ENCODE measurements around the gene GPR153.
"Not testable (repeated sequence)": the region's sequence is repeated elsewhere in the genome, so short reads cannot be mapped to it uniquely, and the experiment has no call there.

The GPR153 gene

GRCh38 chr1:6260961-6261614 lies at the start of gene GPR153:
Gene GPR153 (minus strand): TSS chr1:6261098. CDS start chr1:6254905, 6,193 bp downstream.
- DNase-seq: peak; percentile 34

DNA sequence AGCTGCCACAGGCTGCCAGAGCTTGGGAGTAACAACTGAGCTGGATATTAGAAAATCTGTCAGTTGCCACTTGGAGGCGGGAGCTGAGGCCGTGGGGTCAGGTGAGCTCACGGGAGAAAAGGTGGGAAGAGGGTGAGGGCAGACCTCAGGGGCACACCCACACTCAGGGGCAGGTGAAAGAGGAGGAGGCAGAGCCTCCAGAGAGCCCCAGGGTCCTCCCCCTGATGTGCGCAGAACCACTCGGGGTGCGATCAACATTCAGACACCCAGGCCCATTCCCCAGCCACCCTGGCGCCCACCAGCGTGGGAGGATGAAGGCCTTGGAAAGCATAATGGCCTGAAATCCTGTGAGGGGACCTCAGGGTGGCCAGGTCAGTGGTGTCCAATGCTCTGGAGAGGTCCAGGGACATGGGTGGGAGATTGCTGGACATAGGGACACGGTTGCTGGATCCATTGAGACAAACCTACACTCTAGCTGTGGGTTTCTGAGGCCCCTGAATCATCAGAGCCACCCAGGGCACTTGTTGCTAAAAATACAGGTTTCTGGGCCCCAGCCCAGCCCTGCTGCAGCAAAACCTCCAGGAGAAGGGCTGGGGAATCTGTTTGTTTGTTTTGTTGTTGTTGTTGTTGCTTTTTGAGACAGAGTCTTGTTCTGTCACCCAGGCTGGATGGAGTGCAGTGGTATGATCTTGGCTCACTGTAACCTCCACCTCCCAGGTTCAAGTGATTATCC lies 49.4 kb upstream of the GPR153 start:
- DNase-seq: no peak

- DNase-seq: no peak
Measured at GRCh38 chr1:6309564-6309963, 48.7 kb upstream of the GPR153 start.

- DNase-seq: no peak
Measured at GRCh38 chr1:6308449-6308848, 47.6 kb upstream of the GPR153 start.

GRCh38 chr1:6307682-6308081 lies 46.8 kb upstream of the GPR153 start:
- not testable (repeated sequence) for DNase-seq

DNA sequence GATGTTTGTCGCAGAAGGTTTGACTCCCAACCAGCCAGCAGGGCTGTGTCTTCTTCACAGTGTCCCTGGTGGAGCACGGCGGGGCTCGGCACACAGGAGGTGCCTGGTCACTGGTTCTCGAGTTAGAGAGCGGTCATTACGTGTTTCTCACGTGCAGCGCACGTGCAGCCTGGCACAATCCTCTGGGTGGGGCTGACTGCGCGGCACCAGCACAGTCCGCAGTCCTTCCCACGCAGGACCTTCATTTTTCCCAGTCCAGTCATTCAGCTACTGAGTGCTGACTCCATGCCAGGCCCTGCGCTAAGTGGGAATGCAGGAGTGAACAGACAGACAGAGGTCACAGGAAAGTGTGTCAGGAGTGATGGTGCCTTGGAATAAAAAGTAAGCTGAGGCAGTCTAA lies 46.2 kb upstream of the GPR153 start:
- DNase-seq: no peak

GRCh38 chr1:6303397-6304012 lies 42.6 kb upstream of the GPR153 start:
- no peak for DNase-seq

DNA sequence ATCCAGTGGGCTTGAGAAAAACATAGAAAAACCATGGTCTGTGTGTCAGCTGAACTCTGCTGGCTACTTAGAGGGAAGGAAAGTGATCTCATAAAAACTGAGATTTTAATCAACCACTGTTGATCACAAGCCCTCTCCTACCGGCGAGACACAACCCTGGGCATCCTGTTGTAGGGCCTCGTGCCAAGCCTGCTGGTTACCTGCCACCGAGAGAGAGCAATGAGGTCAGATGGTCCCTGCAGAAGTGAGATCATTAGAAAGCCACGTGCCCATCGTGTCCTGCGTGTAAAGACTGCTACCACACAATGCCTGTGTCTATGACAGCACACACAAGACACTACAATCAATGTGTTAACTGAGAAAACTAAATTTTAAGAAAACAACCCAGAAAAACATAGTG lies 41.7 kb upstream of the GPR153 start:
- DNase-seq: no peak

DNA sequence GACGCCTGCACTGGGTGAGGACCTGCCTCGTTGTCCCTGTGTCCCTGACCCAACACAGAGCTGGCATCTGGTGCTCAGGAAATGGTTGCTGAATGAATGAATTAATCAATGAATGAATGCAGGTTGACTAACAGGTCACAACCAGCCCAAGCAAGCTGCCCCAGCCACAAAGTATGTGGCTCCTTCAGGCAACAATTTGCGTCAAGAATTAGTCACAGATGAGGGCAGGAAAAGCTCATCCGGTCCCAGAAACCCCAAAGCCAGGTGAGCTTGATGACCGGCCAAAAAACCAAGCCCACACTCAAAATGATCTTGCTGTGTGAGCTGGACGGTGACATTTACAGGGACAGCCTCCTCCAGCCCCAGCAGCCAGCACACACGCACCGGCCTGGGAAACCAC lies 40.6 kb upstream of the GPR153 start:
- no peak for DNase-seq

DNA sequence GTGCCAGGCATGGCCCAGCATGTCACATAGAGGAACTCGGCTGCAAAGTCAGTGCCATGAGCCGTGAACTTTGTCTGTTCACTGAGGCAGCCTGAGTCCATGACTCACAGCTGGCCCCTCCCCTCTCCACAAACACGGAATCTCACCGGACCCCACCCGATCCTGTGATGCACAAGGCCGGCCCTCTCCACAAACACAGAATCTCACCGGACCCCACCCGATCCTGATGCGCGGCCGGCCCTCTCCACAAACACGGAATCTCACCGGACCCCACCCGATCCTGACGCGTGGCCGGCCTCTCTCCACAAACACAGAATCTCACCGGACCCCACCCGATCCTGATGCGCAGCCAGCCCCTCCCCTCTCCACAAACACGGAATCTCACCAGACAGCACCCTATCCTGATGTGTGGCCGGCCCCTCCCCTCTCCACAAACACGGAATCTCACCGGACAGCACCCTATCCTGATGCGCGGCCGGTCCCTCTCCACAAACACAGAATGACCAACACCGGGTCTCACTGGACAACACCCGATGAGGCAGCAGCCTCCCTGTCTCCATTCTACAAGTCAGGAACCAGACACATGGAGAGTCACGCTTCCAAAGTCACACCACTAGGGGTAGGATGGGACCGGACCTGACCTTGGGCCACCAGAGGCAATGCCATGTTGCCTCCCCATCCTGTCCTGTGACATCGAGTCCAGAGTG lies 39.6 kb upstream of the GPR153 start:
- no peak for DNase-seq

DNA sequence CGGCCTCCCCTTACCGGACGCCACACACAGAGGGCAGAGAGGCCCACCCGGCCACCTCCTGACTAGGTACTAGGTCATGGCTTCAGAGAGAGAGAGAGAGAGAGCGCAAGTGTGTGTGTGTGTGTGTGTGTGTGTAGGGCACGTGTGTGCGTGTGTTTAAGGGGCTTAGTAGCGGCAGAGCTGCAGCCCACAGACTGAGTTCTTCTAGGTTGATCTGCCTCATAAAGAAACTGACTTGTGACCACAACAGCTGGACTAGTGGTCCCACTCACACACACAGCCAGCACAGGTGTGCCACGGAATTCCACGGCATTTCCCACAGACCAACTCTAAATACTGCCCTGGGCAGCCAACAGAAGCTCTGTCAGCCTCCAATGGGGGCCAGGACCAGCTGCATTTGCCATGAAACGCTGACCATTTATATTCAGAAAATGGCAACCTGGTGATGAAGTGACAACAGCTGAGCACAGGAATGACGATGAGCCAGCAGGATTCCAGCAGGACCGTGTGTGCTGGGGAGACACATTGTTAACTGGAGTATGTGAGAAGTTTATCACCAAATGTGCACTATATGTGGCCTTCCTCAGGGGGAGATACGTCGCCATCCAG lies 38.8 kb upstream of the GPR153 start:
- DNase-seq: no peak

DNA sequence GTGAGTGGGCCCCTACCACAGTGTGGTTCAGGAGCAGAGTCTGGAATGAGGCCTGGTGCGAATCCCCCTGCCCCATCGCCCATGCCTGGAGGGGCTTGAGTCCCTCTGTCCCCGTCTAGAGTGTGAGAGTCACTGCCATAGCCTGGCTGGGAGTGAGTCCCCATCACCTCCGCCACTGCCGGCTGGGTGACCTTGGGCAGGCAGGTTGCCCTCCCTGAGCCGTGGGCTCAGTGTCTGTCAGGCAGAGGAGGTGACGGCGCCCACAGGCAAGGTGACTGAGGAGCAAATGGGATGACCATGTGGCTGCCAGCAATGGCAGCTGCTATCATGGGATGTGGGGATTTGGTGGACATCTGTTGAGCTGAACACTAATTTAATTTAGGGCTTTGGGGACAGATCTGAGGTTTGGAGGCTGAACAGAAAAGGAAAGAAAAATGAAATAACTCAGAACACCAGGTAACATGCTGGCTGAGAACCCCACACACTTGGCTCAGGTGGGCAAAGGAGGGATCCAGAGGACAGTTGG lies 38.1 kb upstream of the GPR153 start:
- DNase-seq: no peak

- no peak for DNase-seq
Measured at GRCh38 chr1:6298530-6298929, 37.6 kb upstream of the GPR153 start.

GRCh38 chr1:6295910-6296309 lies 35.0 kb upstream of the GPR153 start:
- DNase-seq: no peak

- no peak for DNase-seq
Measured at GRCh38 chr1:6294890-6295556, 34.1 kb upstream of the GPR153 start.

DNA sequence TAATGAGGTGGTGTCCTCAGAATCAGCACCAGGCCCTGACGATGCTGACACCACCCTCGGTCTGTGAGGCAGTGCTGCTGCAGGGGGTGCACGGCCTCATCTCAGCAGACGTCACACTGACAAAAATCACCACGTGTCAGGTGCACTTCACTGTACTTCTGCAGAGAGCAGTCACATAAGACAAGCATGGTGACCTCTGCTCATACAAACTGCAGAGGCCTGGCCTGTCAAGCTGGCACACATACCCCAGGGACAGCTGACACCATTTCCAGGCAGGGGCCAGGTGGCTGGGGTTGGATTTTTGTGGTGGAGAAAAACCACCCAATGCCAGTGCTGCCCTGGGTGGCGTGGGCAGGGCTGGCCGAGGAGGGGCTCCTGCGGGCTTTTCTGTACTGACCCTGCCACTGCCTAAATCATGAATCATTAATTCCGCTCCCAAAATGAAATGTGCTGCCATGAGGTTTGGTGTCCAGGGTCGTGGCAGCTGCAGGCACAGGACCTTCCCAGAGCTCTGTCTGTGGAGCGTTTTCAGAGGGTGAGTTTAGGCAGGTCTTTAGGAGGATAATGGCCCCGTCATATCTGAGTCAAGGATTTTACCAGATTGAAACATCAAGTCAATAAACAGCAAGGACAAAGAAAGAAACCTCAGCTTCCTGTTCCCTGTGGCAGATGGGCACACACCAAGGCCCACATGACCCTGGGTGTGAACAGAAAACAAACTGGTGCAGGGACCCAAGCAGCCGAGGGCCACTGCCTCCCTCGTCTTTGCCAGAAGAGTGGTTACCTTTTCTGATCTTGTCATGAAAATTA lies 33.4 kb upstream of the GPR153 start:
- DNase-seq: no peak

DNA sequence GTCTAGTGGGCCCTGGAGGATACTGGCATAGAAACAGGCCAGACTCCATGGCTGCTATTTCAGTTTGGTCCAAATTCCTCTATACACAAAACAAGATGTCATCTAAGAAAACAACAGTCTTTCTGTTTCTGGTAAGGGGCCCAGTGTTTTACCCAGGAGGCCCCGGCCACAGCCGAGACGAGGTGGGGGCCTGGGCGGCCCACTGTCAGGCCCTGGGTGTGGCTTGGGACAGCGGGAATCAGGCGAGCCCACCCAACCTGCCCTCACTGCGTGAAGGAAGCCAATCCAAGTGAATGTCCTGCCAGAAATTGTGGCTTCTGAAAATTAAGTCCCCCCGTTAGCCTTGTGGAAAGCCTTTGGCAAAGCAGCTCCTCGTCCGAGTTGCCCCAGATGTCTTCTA lies 31.2 kb upstream of the GPR153 start:
- DNase-seq: no peak

- no peak for DNase-seq
Measured at GRCh38 chr1:6288665-6289064, 27.8 kb upstream of the GPR153 start.

GRCh38 chr1:6288026-6288425 lies 27.1 kb upstream of the GPR153 start:
- DNase-seq: no peak

DNA sequence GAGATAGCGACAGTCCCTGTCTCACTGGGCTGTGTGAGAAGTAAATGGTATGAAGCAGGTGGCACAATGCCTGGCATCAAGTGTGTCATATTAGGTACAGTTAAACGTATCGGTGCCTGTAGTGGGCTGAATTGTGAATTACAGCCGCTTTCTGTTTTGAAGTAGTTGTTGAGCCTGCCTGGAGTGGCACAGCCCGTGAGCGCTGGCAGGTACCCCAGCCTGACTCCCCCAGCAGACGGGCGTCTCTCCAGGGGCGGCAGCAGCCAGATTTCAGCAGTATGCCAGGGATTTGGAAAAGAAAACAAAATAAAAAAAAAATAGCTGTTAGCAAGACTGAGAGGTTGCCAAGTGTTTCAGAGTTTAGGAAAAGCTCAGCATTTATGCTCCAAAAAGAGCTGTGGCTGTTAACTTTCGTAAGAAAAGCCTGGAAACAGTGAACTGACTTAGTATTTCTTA lies 26.6 kb upstream of the GPR153 start:
- no peak for DNase-seq

- no peak for DNase-seq
Measured at GRCh38 chr1:6287029-6287428, 26.1 kb upstream of the GPR153 start.

Data from activated CD4-positive, alpha-beta T cell treated with anti-CD3 and anti-CD28 coated beads, Interleukin-2, amount 50 U/mL, for 1 hour (primary cell).